GM18499 (cell line): ENCODE measurements around the gene IRAK4.

Source experiments
- ATAC-seq: cut with Tn5 transposase; IDR thresholded peaks from one replicate; pipeline ENCODE4 v1.9.1; 2021; ENCODE audit warnings: moderate number of reproducible peaks; ENCODE audit not compliant: insufficient read depth, unreplicated experiment

Gene IRAK4

DNA sequence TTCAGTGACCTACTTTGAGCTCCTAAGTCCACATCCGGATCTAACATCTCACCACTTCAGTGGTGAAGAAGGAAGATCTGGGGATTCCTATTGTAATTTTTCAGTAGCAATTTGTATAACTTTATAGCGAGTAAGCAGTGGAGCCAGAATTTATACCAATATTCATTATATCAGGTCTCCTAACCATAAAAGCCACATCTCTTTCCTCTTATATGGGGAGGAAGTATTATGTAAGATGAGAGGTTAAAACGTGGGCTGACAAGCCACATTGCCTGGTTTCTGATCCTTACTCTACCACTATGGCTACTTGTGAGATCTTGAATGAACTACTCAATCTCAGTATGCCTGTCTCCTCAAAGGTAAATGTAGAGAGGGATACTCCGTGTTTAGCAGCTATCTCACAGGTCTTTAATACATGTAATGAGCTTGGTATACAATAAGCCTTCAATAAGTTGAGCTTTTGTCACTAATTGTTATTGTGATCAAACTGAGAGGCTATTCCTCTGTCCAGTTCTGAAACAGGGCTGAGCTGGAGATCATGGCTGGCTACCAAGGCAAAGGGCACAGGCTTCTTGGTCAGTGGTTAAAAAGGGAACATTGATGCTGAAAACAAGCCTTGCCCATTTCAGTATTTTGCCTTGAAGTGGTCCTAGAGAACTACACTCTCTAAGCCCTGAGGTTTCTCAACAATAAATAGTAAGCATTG lies 73.9 kb downstream of the IRAK4 start:
- ATAC-seq, result no peak

DNA sequence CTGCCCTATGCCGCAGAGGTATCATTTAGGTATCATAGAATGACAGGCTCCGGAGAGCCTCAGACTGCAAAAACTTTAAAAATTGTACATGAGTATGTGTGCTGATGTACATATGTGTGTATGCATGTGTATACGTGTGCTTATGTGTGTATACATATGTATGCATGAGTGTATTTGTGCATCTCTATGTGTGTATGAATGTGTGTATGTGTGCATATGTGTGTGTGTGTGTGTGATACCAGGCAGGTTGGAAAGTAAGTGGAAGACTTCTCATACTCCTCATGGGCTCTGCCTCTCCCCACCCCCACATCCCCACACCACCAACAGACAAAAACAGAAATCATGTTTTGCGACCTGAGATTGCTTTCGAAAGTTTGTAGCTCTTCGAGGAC lies 76.5 kb downstream of the IRAK4 start:
- no peak for ATAC-seq

DNA sequence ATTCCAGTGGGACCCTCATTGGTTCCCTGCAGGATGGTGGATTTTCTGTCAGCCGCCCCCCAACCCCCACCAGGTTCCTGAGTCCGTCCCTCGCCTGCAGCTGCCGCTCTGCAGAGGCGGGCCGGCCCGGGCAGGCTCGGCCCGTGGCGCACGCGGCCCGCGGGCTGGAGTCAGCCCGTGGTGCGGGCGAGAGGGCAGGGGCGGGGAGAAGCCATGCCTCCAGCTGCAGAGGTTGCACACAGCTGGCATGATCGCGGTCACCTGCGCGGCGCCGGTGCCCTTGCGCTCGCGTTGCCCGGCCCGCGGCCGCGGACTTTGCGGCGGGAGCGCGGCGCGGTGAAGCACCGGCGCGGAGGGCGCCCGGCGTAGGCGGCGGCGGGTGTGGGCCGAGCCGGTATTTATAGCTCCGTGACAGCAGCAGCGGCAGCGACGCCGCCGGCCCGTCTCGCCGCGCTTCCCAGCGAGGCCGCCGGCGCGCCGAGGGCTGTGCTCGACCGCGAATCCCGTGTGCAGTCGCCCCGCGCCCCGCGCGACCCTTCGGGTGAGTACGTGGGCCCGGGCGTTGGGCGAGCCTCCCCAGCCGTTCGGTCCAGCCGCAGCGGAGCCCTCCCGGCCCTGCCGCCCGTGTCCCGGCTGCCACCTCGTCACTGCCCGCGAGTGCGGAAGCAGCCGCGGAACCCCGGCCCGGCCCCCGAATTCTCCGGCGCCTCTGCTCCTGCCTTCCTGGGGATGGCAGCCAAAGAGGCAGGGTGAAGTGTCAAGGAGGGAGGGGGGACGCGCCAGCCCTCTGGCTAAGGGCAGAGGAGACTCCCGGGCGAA lies 77.1 kb downstream of the IRAK4 start, which contains the start of gene TMEM117:
Gene TMEM117, plus strand, starts transcription at position 426 of the 819 bp plus-strand sequence.
- peak; percentile 56 for ATAC-seq

GRCh38 chr12:43836475-43836989 lies 77.8 kb downstream of the IRAK4 start:
- ATAC-seq, result peak; percentile 19
